GM18951 (cell line): ENCODE results near the gene UCHL3.
A peak's percentile ranks its signal among the peaks of the same experiment; 100 is the strongest.
"Not testable (repeated sequence)": the region's sequence is repeated elsewhere in the genome, so short reads cannot be mapped to it uniquely, and the experiment has no call there.

Experiments used
- POLR2A ChIP-seq: IDR thresholded peaks from 4 replicates; pipeline ENCODE4 v1.6.1; 2011; ENCODE audit warnings: mild to moderate bottlenecking; ENCODE audit not compliant: insufficient read length, insufficient read depth; ENCODE audit errors: extremely low read depth
- in situ Hi-C: fragments of 300-500 bp; cut with MboI; formaldehyde crosslinking; loops from one replicate; pipeline ENCODE4 v1.12.0; 2022; ENCODE audit warnings: low sequenced_read_pairs, mixed read lengths, inconsistent platforms; ENCODE audit not compliant: unreplicated experiment

UCHL3 gene

DNA sequence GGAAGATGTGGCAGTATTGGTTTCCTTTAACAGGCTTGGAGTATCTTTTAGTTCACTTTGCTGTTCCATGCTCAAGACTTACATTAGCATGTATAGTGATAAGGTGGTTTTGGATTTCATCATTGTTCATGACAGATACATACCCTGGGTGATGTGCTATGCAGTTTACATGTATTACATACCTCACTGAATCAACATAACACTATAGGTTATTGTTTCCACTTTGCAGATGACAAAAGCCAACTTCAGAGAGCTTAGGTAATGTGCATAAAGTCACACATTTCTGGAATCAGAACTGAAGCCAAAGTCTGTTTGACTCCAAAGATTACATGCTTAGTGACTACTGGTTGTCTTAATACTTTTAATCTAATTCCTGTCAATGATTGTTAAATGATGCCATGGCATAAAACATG is 19.0 kb upstream of the UCHL3 start:
- no peak for TF ChIP-seq POLR2A
- in situ Hi-C loops: no loop called here

DNA sequence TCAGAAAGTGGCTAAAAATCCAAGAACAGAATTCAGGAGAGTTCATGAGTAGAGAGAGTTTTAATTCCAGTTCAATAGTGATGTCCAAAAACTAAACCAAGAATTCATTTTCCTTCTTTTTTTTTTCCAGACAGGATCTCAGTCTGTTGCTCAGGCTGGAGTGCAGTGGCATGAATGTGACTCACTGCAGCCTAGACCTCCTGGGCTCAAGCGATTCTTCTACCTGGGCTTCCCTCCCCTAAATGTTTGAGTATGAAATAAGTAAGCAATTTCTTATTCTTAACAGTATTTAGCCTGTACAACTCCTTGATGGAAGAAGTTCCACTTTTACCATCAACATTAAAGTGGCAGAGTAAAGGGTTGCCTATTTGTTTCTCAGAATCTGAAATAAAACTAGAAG is 15.7 kb upstream of the UCHL3 start:
- TF ChIP-seq POLR2A: no peak

DNA sequence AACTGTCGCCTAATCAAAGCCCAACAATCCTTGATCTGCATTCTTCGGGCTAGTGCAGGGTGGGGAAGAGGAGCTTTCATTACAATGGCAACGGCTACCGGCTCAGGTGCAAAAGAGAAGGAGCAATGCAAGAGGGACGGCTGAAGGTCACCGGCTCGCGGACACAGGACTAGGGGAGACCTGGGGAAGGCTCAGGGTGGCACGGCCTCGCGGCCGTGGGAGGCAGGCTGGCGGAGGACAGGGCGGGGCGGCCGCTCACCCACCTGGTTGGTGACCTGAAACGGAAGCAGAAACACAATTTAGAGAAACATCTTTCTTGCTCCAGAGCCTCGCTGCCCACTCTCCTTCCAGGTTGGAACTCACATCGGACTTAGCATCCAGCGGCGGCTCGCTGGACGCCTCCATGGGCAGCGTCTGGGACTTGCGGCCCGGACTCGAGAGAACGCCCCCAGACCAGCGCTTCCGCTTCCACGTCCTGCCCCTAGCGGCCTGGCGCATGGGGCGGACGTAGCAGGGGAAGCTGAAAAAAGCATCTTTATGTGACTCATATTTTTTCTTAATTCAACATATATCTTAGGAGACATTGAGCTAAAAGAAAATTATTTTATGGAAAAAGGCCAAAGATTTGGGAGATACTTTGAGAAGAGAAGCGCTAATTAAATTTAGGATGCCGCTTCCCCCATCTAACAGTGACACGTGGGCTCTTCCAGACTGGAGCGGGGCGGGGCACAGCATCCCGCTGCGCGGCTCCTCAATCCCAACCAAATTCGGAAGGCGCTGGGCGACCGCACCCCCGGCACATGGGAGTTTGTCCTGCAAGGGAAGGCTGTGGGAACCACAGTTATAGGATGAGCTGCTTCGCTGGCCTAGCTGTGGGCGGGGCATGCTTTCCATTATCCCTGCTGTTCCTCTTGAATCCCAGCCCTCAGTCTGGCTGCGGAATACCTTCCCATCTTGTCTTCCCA is 11.9 kb upstream of the UCHL3 start, which contains the start of gene COMMD6:
Gene COMMD6 (minus strand): TSS at position 441 of the 965 bp plus-strand sequence. CDS start 36 bp downstream, at position 405.
- in situ Hi-C loops: no loop called here
- TF ChIP-seq POLR2A: peak; percentile 95

More for the DNA sequence above, 15.7 kb upstream of the UCHL3 start:
- in situ Hi-C loops: no loop called here

DNA sequence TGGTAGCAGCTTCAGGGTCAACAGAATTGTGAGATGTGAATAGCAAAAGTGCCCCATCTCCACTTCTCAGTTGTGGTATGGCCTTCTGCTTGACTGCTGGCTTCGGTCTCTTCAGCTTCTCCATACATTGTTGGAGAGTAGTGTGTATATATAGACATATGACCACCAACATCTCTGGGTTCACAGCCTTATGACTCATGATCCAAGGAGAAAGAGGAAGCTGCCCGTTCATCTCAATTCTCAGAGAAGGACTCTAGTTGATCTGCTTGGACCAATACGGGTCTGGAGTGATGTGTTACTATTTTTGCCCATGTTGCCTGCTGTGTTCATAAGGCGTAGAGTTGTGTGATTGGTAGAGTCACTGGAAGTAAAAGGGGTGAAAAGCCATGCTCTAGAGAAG is 8.3 kb upstream of the UCHL3 start:
- in situ Hi-C loops: no loop called here
- no peak for TF ChIP-seq POLR2A

DNA sequence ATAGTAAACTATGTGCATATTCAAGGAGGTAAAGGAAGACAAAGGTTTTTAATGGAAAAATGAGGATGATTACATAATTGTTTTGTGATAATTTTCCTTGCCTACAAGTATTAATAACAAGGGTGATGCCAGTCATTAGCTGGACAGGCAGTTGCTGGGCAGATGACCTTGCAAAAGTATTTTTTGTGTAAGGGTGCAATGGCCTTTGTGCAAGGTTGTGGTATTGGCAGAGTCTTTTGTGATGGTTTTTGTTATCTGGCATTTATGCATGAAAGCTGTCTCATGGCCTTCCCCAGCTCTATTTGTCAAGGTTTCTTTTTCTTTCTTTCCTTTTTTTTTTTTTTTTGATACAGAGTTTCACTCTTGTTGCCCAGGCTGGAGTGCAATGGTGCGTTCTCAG is 7.6 kb upstream of the UCHL3 start:
- in situ Hi-C loops: no loop called here
- no peak for TF ChIP-seq POLR2A

DNA sequence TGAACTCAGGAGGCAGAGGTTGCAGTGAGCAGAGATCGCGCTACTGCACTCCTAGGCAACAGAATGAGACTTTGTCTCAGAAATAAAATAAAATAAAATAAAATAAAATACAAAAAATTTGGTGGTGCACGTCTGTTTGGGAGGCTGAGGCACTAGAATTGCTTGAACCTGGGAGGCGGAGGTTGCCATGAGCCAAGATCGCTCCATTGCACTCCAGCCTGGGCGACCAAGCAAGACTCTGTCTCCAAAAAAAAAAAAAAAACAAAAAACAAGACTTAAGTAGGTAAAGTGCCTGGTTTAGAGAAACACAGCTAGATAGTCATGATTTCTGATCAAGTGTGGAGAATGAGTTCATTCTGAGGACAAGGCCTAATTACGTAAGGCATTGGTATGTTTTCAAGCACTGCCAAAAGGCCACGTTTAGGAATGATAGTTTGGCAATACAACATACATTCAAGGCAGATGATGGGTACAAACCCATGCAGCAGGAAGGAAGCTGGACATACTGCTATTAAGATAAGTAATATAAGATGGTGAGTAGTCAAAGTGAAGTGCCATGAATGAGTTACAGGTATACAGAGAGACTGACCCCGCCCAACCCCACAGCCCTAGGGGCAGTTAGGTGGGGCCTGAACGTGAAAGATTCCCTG is 4.8 kb upstream of the UCHL3 start:
- TF ChIP-seq POLR2A: no peak
- in situ Hi-C loops: no loop called here

DNA sequence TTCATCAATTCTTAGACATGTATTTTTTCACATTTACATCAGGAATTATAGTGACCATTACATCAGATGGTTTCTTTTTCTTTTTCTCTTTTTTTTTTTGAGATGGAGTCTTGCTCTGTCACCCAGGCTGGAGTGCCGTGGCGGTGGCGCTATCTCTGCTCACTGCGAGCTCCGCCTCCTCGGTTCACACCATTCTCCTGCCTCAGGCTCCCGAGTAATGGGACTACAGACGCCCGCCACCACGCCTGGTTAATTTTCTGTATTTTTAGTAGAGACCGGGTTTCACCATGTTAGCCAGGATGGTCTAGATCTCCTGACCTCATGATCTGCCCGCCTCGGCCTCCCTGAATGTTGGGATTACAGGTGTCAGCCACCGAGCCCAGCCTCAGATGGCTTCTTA is 4.2 kb upstream of the UCHL3 start:
- in situ Hi-C loops: not testable (repeated sequence)

DNA sequence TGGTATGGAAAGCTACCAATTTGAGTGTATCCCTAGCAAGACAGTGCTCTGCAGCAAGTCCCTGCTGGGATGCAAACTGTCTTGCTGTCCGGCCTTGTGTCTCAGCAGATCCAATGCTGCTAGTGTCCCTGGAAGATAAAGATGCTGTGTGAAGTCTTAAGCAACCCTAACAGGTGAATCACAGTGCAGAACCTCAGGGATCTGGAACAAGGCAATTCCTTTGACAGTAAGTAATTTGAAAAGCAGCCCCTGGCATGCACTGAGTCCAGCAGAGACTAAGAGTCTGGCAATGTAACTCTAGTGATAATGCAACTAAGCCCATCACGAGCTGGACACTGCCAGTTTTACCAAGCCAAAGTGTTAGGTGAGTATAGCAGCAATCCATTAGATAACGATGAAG is 1.7 kb upstream of the UCHL3 start:
- TF ChIP-seq POLR2A: no peak
- in situ Hi-C loops: no loop called here

DNA sequence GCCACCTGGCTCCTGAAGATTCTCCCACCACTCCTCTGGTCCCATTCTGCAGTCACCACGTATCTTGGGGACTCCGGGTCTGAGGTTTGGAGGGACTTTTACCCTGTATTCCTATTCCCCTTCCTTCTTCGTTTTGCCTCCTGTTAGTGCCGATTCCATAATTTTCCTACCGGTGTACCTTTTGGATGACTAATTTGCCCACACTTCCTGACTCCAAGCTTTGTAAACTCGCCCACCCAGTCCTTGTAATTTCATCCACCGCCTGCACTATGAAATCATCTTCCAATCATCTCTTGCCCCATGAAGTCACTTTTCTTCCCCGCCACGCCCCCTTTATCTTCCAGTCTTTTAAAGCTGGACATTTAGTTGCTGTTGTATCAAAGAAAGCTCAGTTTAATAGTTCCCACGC is 572 bp downstream of the UCHL3 start:
- in situ Hi-C loops: no loop called here
- no peak for TF ChIP-seq POLR2A

DNA sequence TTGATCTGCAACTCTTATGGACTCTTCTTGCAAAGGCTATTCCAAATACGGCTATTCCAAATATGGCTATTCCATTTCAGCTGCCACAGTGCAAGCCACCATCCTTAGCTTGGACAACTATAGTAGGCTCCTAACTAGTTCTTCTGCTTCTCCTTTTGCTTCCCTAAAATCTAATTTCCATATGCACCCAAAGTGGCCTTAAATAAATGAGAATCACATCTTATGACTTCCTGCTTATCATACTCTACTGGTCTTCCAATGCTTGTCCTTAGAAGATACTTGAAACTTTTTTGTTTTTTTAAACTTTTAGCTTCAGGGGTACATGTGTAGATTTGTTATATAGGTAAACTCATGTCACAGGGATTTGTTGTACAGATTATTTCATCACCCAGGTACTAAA is 4.9 kb downstream of the UCHL3 start:
- no peak for TF ChIP-seq POLR2A
- in situ Hi-C loops: no loop called here

DNA sequence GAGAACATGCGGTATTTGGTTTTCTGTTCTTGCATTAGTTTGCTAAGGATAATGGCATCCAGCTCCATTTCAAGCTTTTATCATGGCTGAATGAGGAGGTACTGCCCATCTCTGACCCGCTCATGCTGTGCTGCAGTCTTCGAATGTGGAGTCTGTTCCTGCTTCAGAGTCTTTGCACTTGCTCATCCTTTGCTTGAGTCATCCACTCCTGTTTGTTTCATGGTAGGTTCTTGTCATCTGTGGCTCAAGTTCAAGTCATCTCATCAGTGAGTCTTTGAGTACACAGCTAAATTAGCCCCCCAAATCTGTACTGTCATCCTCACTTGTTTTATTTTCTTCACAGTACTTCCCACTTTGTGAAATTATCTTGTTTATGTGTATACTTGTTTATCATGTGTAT is 5.4 kb downstream of the UCHL3 start:
- in situ Hi-C loops: no loop called here
- TF ChIP-seq POLR2A: no peak

DNA sequence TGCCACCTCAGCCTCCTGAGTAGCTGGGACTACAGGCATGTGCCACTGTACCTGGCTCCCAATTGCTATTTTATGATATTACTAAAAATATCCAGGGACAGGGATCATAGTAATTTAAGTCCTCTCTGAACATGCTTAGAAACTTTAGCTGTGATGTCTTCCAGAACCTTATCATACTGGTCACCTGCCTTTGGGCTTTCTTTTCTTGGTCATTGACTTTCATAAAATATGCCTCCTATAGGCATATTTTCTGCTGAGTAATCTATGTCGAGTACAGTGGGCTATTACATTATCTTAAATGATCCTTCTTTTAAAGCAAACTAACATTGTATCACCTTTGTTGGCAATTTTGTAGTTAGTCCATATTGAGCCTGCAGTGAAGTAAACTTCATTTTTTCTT is 6.2 kb downstream of the UCHL3 start:
- in situ Hi-C loops: no loop called here
- TF ChIP-seq POLR2A: no peak

DNA sequence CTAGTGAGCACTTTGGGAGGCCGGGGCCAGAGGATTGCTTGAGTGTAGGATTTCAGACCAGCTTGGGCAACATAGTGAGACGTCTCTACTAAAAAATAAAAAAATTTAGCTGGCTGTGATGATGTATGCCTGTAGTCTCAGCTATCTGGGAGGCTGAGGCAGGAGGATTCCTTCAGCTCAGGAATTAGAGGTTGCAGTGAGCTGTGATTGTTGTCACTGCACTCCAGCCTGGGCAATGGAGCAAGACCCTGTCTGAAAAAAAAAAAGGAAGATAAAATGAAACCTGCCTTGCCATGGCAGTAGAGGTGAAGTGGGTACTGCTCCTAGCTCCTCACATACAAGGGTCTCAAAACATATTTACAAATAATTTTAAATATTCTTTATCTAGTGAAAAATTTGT is 7.4 kb downstream of the UCHL3 start:
- in situ Hi-C loops: no loop called here
- no peak for TF ChIP-seq POLR2A
